K562 (cell line): ENCODE data around the gene OR2AT4. TPM values are rescaled to one million over a fixed set of nuclear protein-coding genes. Genes with fewer than 3 reads are reported as not detected.

Source experiments
- ERF ChIP-seq: fragments of 450-650 bp; formaldehyde crosslinking; IDR thresholded peaks from 2 replicates; pipeline ENCODE4 v1.4.0; 2020; ENCODE audit warnings: mild to moderate bottlenecking, mixed read lengths
- FOXM1 ChIP-seq, 2 experiments: fragments of 450-650 bp in 1 of 2; sonication (generic) in 1 of 2; formaldehyde crosslinking in 1 of 2; IDR thresholded peaks; 2 replicates each; pipeline versions ENCODE4 v1.6.1 to v1.9.0; 2017 to 2022; ENCODE audit warnings: low read depth in 2 of 2, mild to moderate bottlenecking in 2 of 2, missing genetic modification reagents in 1 of 2, moderate library complexity in 1 of 2
- HDAC2 ChIP-seq: fragments of 450-650 bp; IDR thresholded peaks from 2 replicates; pipeline ENCODE4 v1.6.1; 2016; ENCODE audit warnings: mild to moderate bottlenecking
- HNRNPLL ChIP-seq: fragments of 200-400 bp; formaldehyde crosslinking; IDR thresholded peaks from 2 replicates; pipeline ENCODE4 v1.6.1; 2017; ENCODE audit warnings: low read length, low read depth, mild to moderate bottlenecking; ENCODE audit not compliant: poor library complexity, severe bottlenecking
- IRF2 ChIP-seq: sonication (generic); formaldehyde crosslinking; IDR thresholded peaks from 2 replicates; pipeline ENCODE4 v1.8.1; 2022; ENCODE audit warnings: mild to moderate bottlenecking, missing genetic modification reagents
- KLF6 ChIP-seq: fragments of 250-450 bp; sonication (Bioruptor Pico); IDR thresholded peaks from 2 replicates; pipeline ENCODE4 v1.4.0; 2020; ENCODE audit warnings: mild to moderate bottlenecking, moderate library complexity, borderline replicate concordance
- MAFK ChIP-seq: IDR thresholded peaks from 2 replicates; pipeline ENCODE4 v1.6.1; 2011; ENCODE audit warnings: low read length, improper control_type of control experiment
- PCBP2 ChIP-seq: fragments of 200-400 bp; formaldehyde crosslinking; IDR thresholded peaks from 2 replicates; pipeline ENCODE4 v1.6.1; 2018; ENCODE audit warnings: low read length, low read depth, mild to moderate bottlenecking, moderate library complexity; ENCODE audit not compliant: poor library complexity, severe bottlenecking
- PHTF2 ChIP-seq: fragments of 250-450 bp; sonication (Bioruptor Pico); IDR thresholded peaks from 2 replicates; pipeline ENCODE4 v1.5.0; 2021; ENCODE audit warnings: mild to moderate bottlenecking
- PML ChIP-seq: IDR thresholded peaks from 2 replicates; pipeline ENCODE4 v1.6.1; 2012; ENCODE audit warnings: low read length, inconsistent platforms
- RBFOX2 ChIP-seq: fragments of 200-400 bp; formaldehyde crosslinking; IDR thresholded peaks from 2 replicates; pipeline ENCODE4 v1.6.1; 2017; ENCODE audit warnings: low read depth, mild to moderate bottlenecking, low read length, moderate library complexity
- RBM25 ChIP-seq: fragments of 200-400 bp; formaldehyde crosslinking; IDR thresholded peaks from 2 replicates; pipeline ENCODE4 v1.6.1; 2018; ENCODE audit warnings: low read length, low read depth, moderate library complexity; ENCODE audit not compliant: severe bottlenecking
- SOX6 ChIP-seq: fragments of 450-650 bp; IDR thresholded peaks from 2 replicates; pipeline ENCODE4 v1.6.1; 2014; ENCODE audit warnings: mild to moderate bottlenecking
- TCF7L2 ChIP-seq: fragments of 150-350 bp; IDR thresholded peaks from 2 replicates; pipeline ENCODE4 v1.6.1; 2016; ENCODE audit warnings: low read depth, mild to moderate bottlenecking, low read length, moderate library complexity
- TRIM24 ChIP-seq, 2 experiments: fragments of 450-650 bp; IDR thresholded peaks; 2 replicates each; pipeline ENCODE4 v1.6.1; 2016
- ZNF175 ChIP-seq: fragments of 200-800 bp; sonication (Bioruptor generic); IDR thresholded peaks from 2 replicates; pipeline ENCODE4 v1.6.1; 2016; ENCODE audit warnings: low read depth, mild to moderate bottlenecking, missing genetic modification characterization, missing compliant biosample characterization
- ZNF589 ChIP-seq: fragments of 200-800 bp; sonication (Bioruptor generic); IDR thresholded peaks from 2 replicates; pipeline ENCODE4 v1.6.1; 2016; ENCODE audit warnings: low read depth, missing genetic modification characterization, missing compliant biosample characterization
- polyA plus RNA-seq, 8 experiments: library from polyadenylated mRNA; depleted of rRNA in 4 of 8; stranded (reverse) in 5 of 8; unstranded in 3 of 8; fragments of >200 nt; fragmentation: Nextera tagmentation in 2 of 8; fragmentation: Illumina TruSeq in 1 of 8; extraction: Ambion mirVana in 2 of 8; extraction: Trizol in 1 of 8; gene quantifications; 2 replicates each; pipeline versions ENCODE4 v1.2.1 to v1.2.3, GENCODE V29; 2011 to 2014; ENCODE audit warnings: inconsistent platforms in 1 of 8, missing spikeins in 1 of 8
- total RNA-seq, 7 experiments: library from RNA; depleted of rRNA in 6 of 7; stranded (reverse); fragments of >200 nt in 6 of 7; fragmentation: Illumina TruSeq in 2 of 7; extraction: Trizol in 2 of 7; gene quantifications; 2 replicates each; pipeline versions ENCODE4 v1.2.1 to v1.2.3, GENCODE V29; 2011 to 2021; ENCODE audit warnings: low replicate concordance in 1 of 7
- TF ChIP-seq, protein P1 (sequence below): fragments of 250-450 bp; sonication (Bioruptor Pico); IDR thresholded peaks from 2 replicates; pipeline ENCODE4 v1.5.0; 2021; ENCODE audit warnings: mild to moderate bottlenecking, moderate library complexity

Gene OR2AT4
- total and polyA plus RNA-seq, 9 of the 15 experiments (the other 6 are each of a cell fraction or from before 2014, with no cell fraction given) = 0.86 to 3.1 (median 2.0) TPM

DNA sequence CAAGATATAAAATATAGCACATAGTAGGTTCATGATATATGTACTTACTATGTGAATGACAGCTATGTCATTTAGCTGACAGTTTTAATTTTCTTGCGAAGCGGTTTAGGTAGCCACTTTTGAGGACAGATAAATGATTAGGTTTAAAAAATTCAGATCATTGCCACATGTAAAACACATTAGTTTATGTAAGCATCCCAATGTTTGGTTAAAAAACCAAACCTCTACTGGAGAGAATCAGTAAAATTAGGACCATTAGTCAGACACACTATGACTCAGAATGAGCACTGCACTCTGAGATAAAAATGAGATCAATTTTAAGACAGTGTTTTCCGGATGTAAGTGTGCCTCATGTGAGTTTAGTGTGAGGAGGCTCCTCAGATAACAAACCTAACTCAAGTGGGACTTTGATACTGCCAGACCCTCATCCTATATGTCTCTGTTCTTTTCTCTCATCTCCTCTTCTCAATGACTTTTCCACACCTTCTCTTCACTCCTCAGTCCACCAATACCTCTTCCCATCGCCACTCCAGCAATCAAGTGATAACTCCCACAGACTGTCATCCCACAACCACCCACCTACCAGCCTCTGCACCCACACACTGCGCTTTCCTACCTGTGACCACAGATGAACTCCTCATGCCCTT lies 6.8 kb upstream of the OR2AT4 start (continued):
- TF ChIP-seq HNRNPLL = no peak
- no peak for TF ChIP-seq PHTF2
- no peak for TF ChIP-seq TCF7L2
- peak; percentile 45; the same call in 1 of the 2 replicates for TF ChIP-seq RBFOX2
- TF ChIP-seq KLF6 (CRISPR knock-in tag) = no peak
- TF ChIP-seq SOX6 = peak; percentile 81
- TF ChIP-seq, protein P1, sequence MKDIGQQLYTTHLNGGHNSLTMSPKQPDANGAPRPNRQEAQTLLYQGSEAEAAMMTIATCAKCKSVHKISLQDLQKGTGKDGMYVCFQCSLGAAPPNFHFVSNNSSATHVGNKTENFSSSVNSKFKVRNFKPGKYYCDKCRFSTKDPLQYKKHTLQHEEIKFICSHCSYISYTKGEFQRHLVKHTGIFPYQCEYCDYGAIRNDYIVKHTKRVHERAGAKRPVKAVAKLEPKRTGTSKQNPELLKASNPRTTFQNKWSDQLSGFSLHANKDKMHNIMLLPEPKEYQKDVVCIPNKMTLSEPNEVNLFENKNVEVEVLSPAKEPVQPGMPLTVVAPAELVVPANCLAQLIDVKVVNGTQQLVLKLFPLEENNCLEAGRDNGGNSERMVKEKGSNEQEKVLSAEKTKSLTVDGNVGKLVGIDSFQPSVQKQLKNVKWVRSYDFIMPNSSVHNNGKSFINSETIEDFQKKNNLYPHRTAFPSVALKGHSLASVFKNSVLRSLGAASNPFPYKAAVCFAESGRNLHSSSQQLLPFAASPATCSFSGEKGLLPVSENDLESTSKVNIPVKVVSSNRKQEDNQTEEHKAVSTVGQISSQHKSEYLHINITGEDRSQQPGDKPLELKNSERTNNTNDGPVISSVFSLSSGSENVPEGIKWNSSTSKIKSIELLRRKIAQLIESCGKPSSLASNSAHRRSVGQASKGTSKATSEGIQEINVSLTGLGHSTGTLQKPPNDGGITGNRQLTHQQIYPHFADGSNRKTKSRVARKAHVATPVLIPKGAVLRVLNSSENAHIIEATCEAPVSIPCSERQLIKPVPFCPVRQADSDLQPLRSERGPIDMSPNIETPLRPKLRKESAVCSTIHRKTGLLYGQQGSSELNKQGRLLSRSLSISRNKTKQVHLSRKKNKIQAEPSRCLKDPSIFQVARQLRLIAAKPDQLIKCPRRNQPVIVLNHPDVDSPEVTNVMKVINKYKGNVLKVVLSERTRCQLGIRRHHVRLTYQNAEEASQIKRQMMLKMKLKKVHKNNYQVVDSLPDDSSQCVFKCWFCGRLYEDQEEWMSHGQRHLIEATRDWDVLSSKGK (CRISPR knock-in tag) = no peak
- peak; percentile 72; the same call in 1 of the 2 replicates for TF ChIP-seq HDAC2
- no peak for TF ChIP-seq ERF (CRISPR knock-in tag)
- TF ChIP-seq RBM25 = peak; percentile 47
- no peak for TF ChIP-seq MAFK
- peak; percentile 74 for TF ChIP-seq FOXM1 (IDR thresholded peaks at IDR 0.05; ENCODE audit: low read depth)
- TF ChIP-seq FOXM1 (CRISPR knock-in tag; IDR thresholded peaks at IDR 0.05; ENCODE audit: low read depth) = no peak
- no peak for TF ChIP-seq PCBP2
- peak; percentile 56 to 86 for TF ChIP-seq TRIM24 (IDR thresholded peaks at IDR 0.05)
- TF ChIP-seq PML = peak; percentile 62
- TF ChIP-seq ZNF589 (CRISPR knock-in tag) = no peak
- 0 out of 2 replicates have a peak, but pooled peaks have one; percentile 52 for TF ChIP-seq ZNF175
- no peak for TF ChIP-seq IRF2 (CRISPR knock-in tag)
